Measurements from ENCODE around the gene EXOC3L2. TPM values are rescaled to one million over a fixed set of nuclear protein-coding genes. Genes with fewer than 3 reads are reported as not detected.

Gene EXOC3L2
- total RNA-seq, 2 donors from 2014 or later: 2.2 to 2.4 TPM

- Histone ChIP-seq H3K27ac (peak within 1 kb of the TSS in 1 of 2 donors; percentile 22), H3K4me1 (ENCODE audit: control insufficient read depth in 1 of 2, low read depth in 2 of 2) (peaks cover 19 to 35% of the 10 kb centered on the region in 2 donors), H3K27me3 (replicated peaks; ENCODE audit: insufficient read depth) (no peaks in the 10 kb centered on the region), H3K4me3 (peak within 1 kb of the TSS; percentile 94), H3K9me3 (no peaks in the 10 kb centered on the region), H3K36me3 (no peaks in the 10 kb centered on the region)
- ATAC-seq (ENCODE audit: insufficient number of reproducible peaks, low FRiP score, low read depth) (peak; percentile 13), DNase-seq (ENCODE audit: low spot score) (no peak)
- TF ChIP-seq, protein P1, sequence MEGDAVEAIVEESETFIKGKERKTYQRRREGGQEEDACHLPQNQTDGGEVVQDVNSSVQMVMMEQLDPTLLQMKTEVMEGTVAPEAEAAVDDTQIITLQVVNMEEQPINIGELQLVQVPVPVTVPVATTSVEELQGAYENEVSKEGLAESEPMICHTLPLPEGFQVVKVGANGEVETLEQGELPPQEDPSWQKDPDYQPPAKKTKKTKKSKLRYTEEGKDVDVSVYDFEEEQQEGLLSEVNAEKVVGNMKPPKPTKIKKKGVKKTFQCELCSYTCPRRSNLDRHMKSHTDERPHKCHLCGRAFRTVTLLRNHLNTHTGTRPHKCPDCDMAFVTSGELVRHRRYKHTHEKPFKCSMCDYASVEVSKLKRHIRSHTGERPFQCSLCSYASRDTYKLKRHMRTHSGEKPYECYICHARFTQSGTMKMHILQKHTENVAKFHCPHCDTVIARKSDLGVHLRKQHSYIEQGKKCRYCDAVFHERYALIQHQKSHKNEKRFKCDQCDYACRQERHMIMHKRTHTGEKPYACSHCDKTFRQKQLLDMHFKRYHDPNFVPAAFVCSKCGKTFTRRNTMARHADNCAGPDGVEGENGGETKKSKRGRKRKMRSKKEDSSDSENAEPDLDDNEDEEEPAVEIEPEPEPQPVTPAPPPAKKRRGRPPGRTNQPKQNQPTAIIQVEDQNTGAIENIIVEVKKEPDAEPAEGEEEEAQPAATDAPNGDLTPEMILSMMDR (IDR thresholded peaks at IDR 0.05): no peak
Observed at GRCh38 chr19:45250832-45251451, 5.7 kb upstream of the EXOC3L2 start, which contains the start of gene MARK4. Gene MARK4 (plus strand): TSS chr19:45251271. CDS start chr19:45251589, 318 bp downstream.

DNA sequence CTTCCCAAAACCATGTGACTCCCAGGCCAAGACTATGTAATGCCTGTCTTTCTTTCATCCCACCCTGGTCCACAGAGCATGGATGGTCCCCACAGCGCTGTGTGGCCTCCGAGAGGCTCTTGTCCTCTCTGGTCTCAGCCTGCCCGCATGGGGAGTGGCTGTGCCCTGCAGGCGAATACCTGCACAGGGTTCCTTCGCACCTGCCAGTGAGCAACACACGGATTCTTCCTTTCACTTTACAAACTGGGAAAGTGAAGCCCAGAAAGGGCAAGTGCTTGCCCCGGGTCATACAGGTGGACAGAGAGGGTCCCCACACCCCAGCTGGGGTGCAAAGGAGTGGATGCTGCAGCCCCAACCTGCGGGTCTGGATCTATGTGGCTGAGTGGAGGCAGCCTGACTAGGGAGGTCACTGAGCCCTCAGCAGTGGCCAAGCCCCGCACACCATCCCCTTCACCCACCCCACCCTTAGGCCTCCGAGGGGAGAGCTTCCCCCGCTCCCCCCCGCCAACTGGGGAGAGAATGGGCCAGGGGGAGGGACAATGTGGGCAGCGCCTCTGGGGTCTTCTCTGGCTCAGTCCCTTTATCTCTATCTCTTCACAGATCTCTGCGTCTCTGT lies 5.1 kb upstream of the EXOC3L2 start:
- Histone ChIP-seq H3K27ac (no peak overlapping the region), H3K27me3 (replicated peaks; ENCODE audit: insufficient read depth) (no peaks in the 10 kb centered on the region), H3K4me1 (ENCODE audit: control insufficient read depth in 1 of 2, low read depth in 2 of 2) (peaks cover 19 to 35% of the 10 kb centered on the region in 2 donors), H3K36me3 (no peaks in the 10 kb centered on the region), H3K4me3 (peak overlapping the region; percentile 94), H3K9me3 (no peaks in the 10 kb centered on the region)
- TF ChIP-seq, protein P1 (IDR thresholded peaks at IDR 0.05): no peak
- DNase-seq (ENCODE audit: low spot score): no peak
- no peak for ATAC-seq (ENCODE audit: insufficient number of reproducible peaks, low FRiP score, low read depth)

DNA sequence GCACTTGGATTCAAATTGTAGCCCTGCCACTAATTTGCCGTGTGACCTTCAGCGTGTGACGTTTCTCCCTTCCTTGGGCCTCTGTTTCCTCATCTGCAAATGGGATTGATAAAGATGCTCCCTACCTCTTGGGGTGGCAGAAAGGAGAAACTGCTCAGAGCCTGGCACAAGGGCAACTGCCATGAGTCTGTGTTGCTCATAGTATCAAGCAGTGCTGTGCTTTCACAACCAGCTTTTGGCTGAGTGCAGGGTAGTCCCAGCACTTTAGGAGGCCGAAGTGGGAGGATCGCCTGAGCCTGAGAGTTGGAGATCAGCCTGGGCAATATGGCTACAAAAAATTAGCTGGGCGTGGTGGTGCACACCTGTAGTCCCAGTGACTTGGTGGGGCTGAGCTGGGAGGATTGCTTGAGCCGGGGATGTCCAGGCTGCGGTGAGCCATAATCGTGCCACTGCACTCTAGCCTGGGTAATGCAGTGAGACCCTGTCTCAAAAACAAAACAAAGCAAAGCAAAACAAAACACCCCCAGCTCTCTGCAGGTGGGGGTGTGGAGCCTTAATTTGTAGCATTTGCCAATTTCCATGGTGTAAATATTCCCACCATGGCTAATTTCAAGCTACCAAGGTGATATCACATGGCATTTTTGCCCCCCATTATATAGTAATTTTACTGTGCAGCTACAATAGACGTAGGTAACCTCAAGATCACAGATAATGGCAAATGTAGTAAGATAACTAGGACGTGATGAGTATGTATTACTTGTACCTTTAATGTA lies 4.2 kb upstream of the EXOC3L2 start:
- Histone ChIP-seq H3K27ac (no peak overlapping the region), H3K4me1 (ENCODE audit: control insufficient read depth in 1 of 2, low read depth in 2 of 2) (peaks cover 19 to 34% of the 10 kb centered on the region in 2 donors), H3K36me3 (no peaks in the 10 kb centered on the region), H3K4me3 (no peak overlapping the region), H3K27me3 (replicated peaks; ENCODE audit: insufficient read depth) (no peaks in the 10 kb centered on the region), H3K9me3 (no peaks in the 10 kb centered on the region)
- ATAC-seq (ENCODE audit: insufficient number of reproducible peaks, low FRiP score, low read depth) (no peak), DNase-seq (ENCODE audit: low spot score) (no peak)
- TF ChIP-seq, protein P1 (IDR thresholded peaks at IDR 0.05): no peak

GRCh38 chr19:45247136-45247535 lies 1.9 kb upstream of the EXOC3L2 start:
- no peaks in the 10 kb centered on the region for H3K27me3 ChIP-seq (replicated peaks; ENCODE audit: insufficient read depth)
- no peak overlapping the region for H3K4me3 ChIP-seq
- no peaks in the 10 kb centered on the region for H3K36me3 ChIP-seq
- TF ChIP-seq, protein P1 (IDR thresholded peaks at IDR 0.05): no peak
- no peaks in the 10 kb centered on the region for H3K9me3 ChIP-seq
- peaks cover 8 to 11% of the 10 kb centered on the region in 2 donors for H3K4me1 ChIP-seq (ENCODE audit: control insufficient read depth in 1 of 2, low read depth in 2 of 2)
- DNase-seq (ENCODE audit: low spot score): no peak
- no peak for ATAC-seq (ENCODE audit: insufficient number of reproducible peaks, low FRiP score, low read depth)
- no peak overlapping the region for H3K27ac ChIP-seq

GRCh38 chr19:45245826-45246225 lies 619 bp upstream of the EXOC3L2 start:
- Histone ChIP-seq H3K27me3 (replicated peaks; ENCODE audit: insufficient read depth) (no peaks in the 10 kb centered on the region), H3K36me3 (no peaks in the 10 kb centered on the region), H3K4me1 (ENCODE audit: control insufficient read depth in 1 of 2, low read depth in 2 of 2) (peaks cover 5 to 8% of the 10 kb centered on the region in 2 donors), H3K9me3 (no peaks in the 10 kb centered on the region), H3K4me3 (no peak overlapping the region), H3K27ac (no peak overlapping the region)
- TF ChIP-seq, protein P1 (IDR thresholded peaks at IDR 0.05): no peak
- DNase-seq (ENCODE audit: low spot score) (no peak), ATAC-seq (ENCODE audit: insufficient number of reproducible peaks, low FRiP score, low read depth) (no peak)
